Pancreas (tissue), 10 donors: ENCODE measurements around the gene PRKCA. TPM values are rescaled to one million over a fixed set of nuclear protein-coding genes. Genes with fewer than 3 reads are reported as not detected.

Experiments
- ATAC-seq, 4 donors: fragments of 200-7000 bp; cut with Tn5 transposase; one replicate each; pipeline versions ENCODE4 v1.8.0 to v1.9.1; 2020; ENCODE audit warnings: mild to moderate bottlenecking in 4 of 4, moderate library complexity in 4 of 4
- DNase-seq, 6 donors: peaks; one replicate each; pipeline ENCODE4 v3.0.0-alpha.2; 2020
- FAIRE-seq: peaks from 2 replicates; lab custom pipeline; 2012; peaks lifted over from hg19 to GRCh38; lab: Jason Lieb, UNC
- H3K27ac ChIP-seq, 4 donors: fragments of 200-600 bp; sonication (generic); 1 replicate in 3 of 4; 2 replicates in 1 of 4; pipeline versions ENCODE4 v1.5.0 to v1.8.0; 2020
- H3K27me3 ChIP-seq, 4 donors: fragments of 200-600 bp; one replicate each; pipeline ENCODE4 v1.8.0; 2021
- H3K36me3 ChIP-seq, 3 donors: fragments of 200-600 bp; sonication (generic) in 1 of 3; one replicate each; pipeline versions ENCODE4 v1.5.0 to v1.8.0; 2020 to 2021
- H3K4me1 ChIP-seq, 3 donors: fragments of 200-600 bp; one replicate each; pipeline ENCODE4 v1.8.0; 2021
- H3K4me3 ChIP-seq, 4 donors: fragments of 200-600 bp; sonication (generic) in 2 of 4; one replicate each; pipeline versions ENCODE4 v1.5.0 to v1.8.0; 2020 to 2021
- H3K9me3 ChIP-seq, 4 donors: fragments of 200-600 bp; one replicate each; pipeline ENCODE4 v1.8.0; 2021
- WGBS, 2 donors: extraction: QIAGEN DNeasy Blood & Tissue Kit; methylation state at CpG; one replicate each; pipeline ENCODE4 v1.1.7; 2013; 5-methylcytosine and 5-hydroxymethylcytosine counted together
- intact Hi-C, 3 donors: fragments of 100-400 bp; cut with DNase I; formaldehyde crosslinking; loops; one replicate each; pipeline versions ENCODE4 v1.11.1 to v1.14.2; 2022
- polyA plus RNA-seq, 2 donors: library from polyadenylated mRNA; stranded (reverse); fragments of 200-250 nt; gene quantifications; one replicate each; pipeline ENCODE4 v1.2.3, GENCODE V29; 2013
- total RNA-seq, 6 donors: library from RNA; stranded (reverse); fragmentation: NEBNext Ultra II Directional in 4 of 6; extraction: Animal tissue kit (Norgen Biotek cat#: 25700) in 4 of 6; gene quantifications; one replicate each; pipeline versions ENCODE4 v1.2.1 to v1.2.4, GENCODE V29; 2021 to 2023
- TF ChIP-seq, protein P1 (sequence below), 4 donors: fragments of 200-600 bp; sonication (generic) in 3 of 4; IDR thresholded peaks; one replicate each; pipeline versions ENCODE4 v1.5.0 to v1.8.0; 2021; ENCODE audit warnings: antibody characterized with exemption in 4 of 4
- donor health status: healthy with polysubstance abuse.
- donor health status: DM: no; HTN: no; CAD: no; lungs with moderate emphysema.
- donor health status: DM: no; HTN: no; CAD: no.
- donor health status: control.
- donor health status: control.
- donor health status: Bipolar disorder and iron deficiency.
- donor health status: DM: yes; HTN: yes; CAD: no.
- donor health status: DM: no; HTN: no; CAD: no.
- donor health status: DM: no; HTN: no; CAD: no.
- donor health status: DM: yes; HTN: yes; CAD: no.

Gene PRKCA
- total and polyA plus RNA-seq, 8 donors, result 3.5 to 22.3 (median 10.2) TPM

GRCh38 chr17:66583112-66583748 lies 280.8 kb downstream of the PRKCA start:
- no peak for DNase-seq
- no peaks in the 10 kb centered on the region for H3K36me3 ChIP-seq
- H3K4me3 ChIP-seq, result no peak overlapping the region
- FAIRE-seq, result no peak
- peaks cover 0 to 13% (median 8%) of the 10 kb centered on the region in 3 donors for H3K4me1 ChIP-seq
- no peaks in the 10 kb centered on the region for H3K9me3 ChIP-seq
- ATAC-seq, result peak in 1 of 4 donors; percentile 53
- TF ChIP-seq, protein P1, sequence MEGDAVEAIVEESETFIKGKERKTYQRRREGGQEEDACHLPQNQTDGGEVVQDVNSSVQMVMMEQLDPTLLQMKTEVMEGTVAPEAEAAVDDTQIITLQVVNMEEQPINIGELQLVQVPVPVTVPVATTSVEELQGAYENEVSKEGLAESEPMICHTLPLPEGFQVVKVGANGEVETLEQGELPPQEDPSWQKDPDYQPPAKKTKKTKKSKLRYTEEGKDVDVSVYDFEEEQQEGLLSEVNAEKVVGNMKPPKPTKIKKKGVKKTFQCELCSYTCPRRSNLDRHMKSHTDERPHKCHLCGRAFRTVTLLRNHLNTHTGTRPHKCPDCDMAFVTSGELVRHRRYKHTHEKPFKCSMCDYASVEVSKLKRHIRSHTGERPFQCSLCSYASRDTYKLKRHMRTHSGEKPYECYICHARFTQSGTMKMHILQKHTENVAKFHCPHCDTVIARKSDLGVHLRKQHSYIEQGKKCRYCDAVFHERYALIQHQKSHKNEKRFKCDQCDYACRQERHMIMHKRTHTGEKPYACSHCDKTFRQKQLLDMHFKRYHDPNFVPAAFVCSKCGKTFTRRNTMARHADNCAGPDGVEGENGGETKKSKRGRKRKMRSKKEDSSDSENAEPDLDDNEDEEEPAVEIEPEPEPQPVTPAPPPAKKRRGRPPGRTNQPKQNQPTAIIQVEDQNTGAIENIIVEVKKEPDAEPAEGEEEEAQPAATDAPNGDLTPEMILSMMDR (IDR thresholded peaks at IDR 0.05), result no peak
- no peaks in the 10 kb centered on the region for H3K27me3 ChIP-seq
- intact Hi-C loops, result no loop called here
- H3K27ac ChIP-seq, result no peak overlapping the region
- WGBS, 2 donors, result 32 to 33% methylated on average over 4 of the region's 4 CpGs

GRCh38 chr17:66584927-66585326 lies 282.5 kb downstream of the PRKCA start:
- DNase-seq, result no peak
- no peaks in the 10 kb centered on the region for H3K9me3 ChIP-seq
- no peak overlapping the region for H3K27ac ChIP-seq
- H3K4me3 ChIP-seq, result no peak overlapping the region
- peaks cover 0 to 13% (median 8%) of the 10 kb centered on the region in 3 donors for H3K4me1 ChIP-seq
- TF ChIP-seq, protein P1 (IDR thresholded peaks at IDR 0.05), result no peak
- WGBS, 2 donors, result 92 to 98% methylated on average over 4 of the region's 4 CpGs
- no peaks in the 10 kb centered on the region for H3K36me3 ChIP-seq
- no peaks in the 10 kb centered on the region for H3K27me3 ChIP-seq
- no peak for FAIRE-seq
- intact Hi-C loops, result no loop called here
- no peak for ATAC-seq

- TF ChIP-seq, protein P1 (IDR thresholded peaks at IDR 0.05), result no peak
- intact Hi-C loops, result no loop called here
Measured at GRCh38 chr17:66585472-66585871, 283.1 kb downstream of the PRKCA start.

DNA sequence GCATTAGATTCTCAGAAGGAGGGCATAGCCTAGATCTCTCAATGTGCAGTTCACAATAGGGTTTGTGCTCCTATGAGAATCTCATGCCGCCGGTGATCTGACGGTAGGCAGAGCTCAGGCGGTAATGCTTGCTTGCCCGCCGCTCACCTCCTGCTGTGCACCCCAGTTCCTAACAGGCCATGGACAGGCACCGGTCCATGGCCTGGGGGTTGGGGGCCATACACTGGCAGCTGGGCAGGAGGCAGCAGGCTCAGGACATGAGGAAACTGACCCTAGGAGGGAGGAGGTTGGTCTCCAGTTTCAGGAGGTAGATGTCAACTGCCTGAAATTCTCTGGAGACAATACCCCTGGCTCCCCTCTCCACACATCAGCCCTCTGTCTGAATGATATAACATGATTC lies 287.5 kb downstream of the PRKCA start:
- no peak for FAIRE-seq
- TF ChIP-seq, protein P1 (IDR thresholded peaks at IDR 0.05), result no peak
- Histone ChIP-seq H3K4me1 (no peaks in the 10 kb centered on the region), H3K9me3 (no peaks in the 10 kb centered on the region), H3K27ac (no peak overlapping the region), H3K36me3 (no peaks in the 10 kb centered on the region), H3K4me3 (no peak overlapping the region), H3K27me3 (no peaks in the 10 kb centered on the region)
- no peak for ATAC-seq
- WGBS, 2 donors, result 96 to 98% methylated on average over 7 of the region's 7 CpGs
- intact Hi-C loops, result no loop called here
- no peak for DNase-seq

More at GRCh38 chr17:66585472-66585871, 283.1 kb downstream of the PRKCA start:
- Histone ChIP-seq H3K9me3 (no peaks in the 10 kb centered on the region), H3K4me1 (peaks cover 0 to 13% (median 8%) of the 10 kb centered on the region in 3 donors), H3K27ac (no peak overlapping the region), H3K27me3 (no peaks in the 10 kb centered on the region), H3K4me3 (no peak overlapping the region), H3K36me3 (no peaks in the 10 kb centered on the region)
- FAIRE-seq (no peak), ATAC-seq (no peak), DNase-seq (no peak)
- WGBS, 2 donors, result 85 to 98% methylated on average over 5 of the region's 5 CpGs

GRCh38 chr17:66593116-66593515 lies 290.7 kb downstream of the PRKCA start:
- H3K36me3 ChIP-seq, result no peaks in the 10 kb centered on the region
- FAIRE-seq, result no peak
- intact Hi-C loops, result no loop called here
- no peak for DNase-seq
- H3K4me3 ChIP-seq, result no peak overlapping the region
- TF ChIP-seq, protein P1 (IDR thresholded peaks at IDR 0.05), result no peak
- no peak for ATAC-seq
- H3K27me3 ChIP-seq, result no peaks in the 10 kb centered on the region
- 95 to 97% methylated on average over 2 of the region's 2 CpGs for WGBS, 2 donors
- no peaks in the 10 kb centered on the region for H3K9me3 ChIP-seq
- no peak overlapping the region for H3K27ac ChIP-seq
- no peaks in the 10 kb centered on the region for H3K4me1 ChIP-seq
